HG03025 (cell line): Measurements from ENCODE around the gene CHDH.

Source experiments
- ATAC-seq: cut with Tn5 transposase; IDR thresholded peaks from one replicate; pipeline ENCODE4 v1.9.1; 2021; ENCODE audit warnings: mild to moderate bottlenecking, moderate library complexity; ENCODE audit not compliant: unreplicated experiment, low FRiP score

Gene CHDH

GRCh38 chr3:53850895-53851294 is 4.7 kb upstream of the CHDH start:
- ATAC-seq, result no peak

GRCh38 chr3:53849916-53850315 is 3.7 kb upstream of the CHDH start:
- no peak for ATAC-seq

- ATAC-seq, result no peak
Observed at GRCh38 chr3:53846851-53847155, 584 bp upstream of the CHDH start.

- ATAC-seq, result no peak
Observed at GRCh38 chr3:53845881-53846133, 412 bp downstream of the CHDH start.

- ATAC-seq, result no peak
Observed at GRCh38 chr3:53845103-53845880, 927 bp downstream of the CHDH start.

GRCh38 chr3:53844262-53845102 is 1.7 kb downstream of the CHDH start:
- ATAC-seq, result no peak

GRCh38 chr3:53843195-53844177 is 2.7 kb downstream of the CHDH start:
- no peak for ATAC-seq

GRCh38 chr3:53842436-53843194 is 3.6 kb downstream of the CHDH start:
- ATAC-seq, result no peak

- no peak for ATAC-seq
Observed at GRCh38 chr3:53841296-53841695, 4.9 kb downstream of the CHDH start.

- no peak for ATAC-seq
Observed at GRCh38 chr3:53837331-53837730, 8.9 kb downstream of the CHDH start.

- no peak for ATAC-seq
Observed at GRCh38 chr3:53836084-53836872, 9.9 kb downstream of the CHDH start.

- no peak for ATAC-seq
Observed at GRCh38 chr3:53835257-53835656, 11.0 kb downstream of the CHDH start.

GRCh38 chr3:53834429-53835095 is 11.7 kb downstream of the CHDH start:
- no peak for ATAC-seq

GRCh38 chr3:53833700-53834099 is 12.5 kb downstream of the CHDH start:
- no peak for ATAC-seq

GRCh38 chr3:53833053-53833645 is 13.1 kb downstream of the CHDH start:
- no peak for ATAC-seq

GRCh38 chr3:53830944-53831343 is 15.3 kb downstream of the CHDH start:
- no peak for ATAC-seq

GRCh38 chr3:53829605-53830004 is 16.6 kb downstream of the CHDH start:
- ATAC-seq, result no peak

- no peak for ATAC-seq
Observed at GRCh38 chr3:53828581-53828980, 17.6 kb downstream of the CHDH start.

- ATAC-seq, result no peak
Observed at GRCh38 chr3:53826048-53826447, 20.2 kb downstream of the CHDH start.
